AG08395 (cell line): ENCODE measurements around the gene RER1.
A peak's percentile ranks its signal among the peaks of the same experiment; 100 is the strongest.

Source experiments
- DNase-seq: peaks from one replicate; pipeline ENCODE4 v3.0.0; 2012; ENCODE audit warnings: mixed read lengths, low spot score

The RER1 gene

DNA sequence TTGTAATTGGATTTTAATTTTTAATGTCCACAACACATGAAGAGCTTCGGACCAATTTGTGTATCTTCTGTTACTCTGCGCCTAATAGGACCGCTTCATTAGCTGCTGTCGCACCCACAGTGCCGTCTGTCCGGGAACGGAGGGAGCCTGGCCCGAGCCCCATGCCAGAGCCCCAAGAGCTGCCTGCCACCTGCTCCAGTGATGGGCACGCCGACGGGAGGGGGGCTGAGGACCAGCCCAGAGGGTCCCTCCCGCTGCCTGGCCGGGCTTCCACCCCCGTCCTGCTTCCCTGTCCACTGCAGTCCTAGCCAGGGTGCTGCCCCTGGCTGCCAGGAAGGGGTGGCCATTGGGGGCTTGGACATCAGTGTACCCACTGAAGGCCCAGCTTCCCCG, 54.2 kb downstream of the RER1 start:
- DNase-seq: no peak

GRCh38 chr1:2446394-2446793, 54.8 kb downstream of the RER1 start:
- no peak for DNase-seq

DNA sequence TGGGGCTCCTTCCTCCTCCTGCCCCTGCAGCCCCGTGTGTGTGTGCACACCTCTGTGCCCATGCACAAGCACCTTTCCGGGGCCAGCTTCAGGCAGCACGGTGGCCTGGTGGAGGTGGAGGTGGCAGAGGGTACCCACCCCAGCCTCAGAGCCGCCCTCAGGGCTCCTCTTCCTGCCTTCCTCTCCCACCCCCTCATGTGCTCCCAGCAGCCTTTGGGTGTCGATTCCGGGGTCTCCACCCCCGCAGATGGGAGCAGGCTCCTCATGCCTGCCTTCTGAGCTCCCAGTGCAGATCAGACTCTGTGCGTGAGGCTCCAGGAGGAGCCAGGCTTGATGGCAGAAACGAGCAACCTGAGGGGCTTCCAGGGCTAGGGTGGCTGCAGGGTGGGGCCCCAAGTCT, 55.2 kb downstream of the RER1 start:
- DNase-seq: no peak

GRCh38 chr1:2447276-2448097, 55.8 kb downstream of the RER1 start:
- DNase-seq: no peak

GRCh38 chr1:2448098-2448445, 56.4 kb downstream of the RER1 start:
- DNase-seq: no peak

GRCh38 chr1:2449636-2450454, 58.2 kb downstream of the RER1 start:
- DNase-seq: no peak

GRCh38 chr1:2451741-2452140, 60.1 kb downstream of the RER1 start:
- peak; percentile 92 for DNase-seq

GRCh38 chr1:2452201-2452931, 60.7 kb downstream of the RER1 start:
- no peak for DNase-seq

DNA sequence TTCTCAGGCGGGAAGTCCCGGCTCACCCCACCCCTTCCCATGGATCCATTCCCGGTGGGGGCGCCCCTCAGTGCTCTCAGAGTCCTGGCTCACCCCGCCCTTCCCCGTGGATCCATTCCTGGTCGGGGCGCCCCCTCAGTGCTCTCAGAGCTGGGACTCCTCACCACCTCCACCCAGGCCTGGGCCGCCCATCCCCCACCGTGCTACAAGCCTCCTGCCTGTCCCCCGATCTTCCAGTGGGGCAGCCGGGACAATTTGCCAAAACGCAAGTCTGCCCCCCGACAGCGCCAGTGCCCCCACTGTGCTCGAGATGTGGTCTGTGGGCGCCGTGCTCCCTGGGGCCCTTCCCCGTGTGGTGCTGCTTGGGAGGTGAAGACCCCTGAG, 61.3 kb downstream of the RER1 start:
- no peak for DNase-seq

DNA sequence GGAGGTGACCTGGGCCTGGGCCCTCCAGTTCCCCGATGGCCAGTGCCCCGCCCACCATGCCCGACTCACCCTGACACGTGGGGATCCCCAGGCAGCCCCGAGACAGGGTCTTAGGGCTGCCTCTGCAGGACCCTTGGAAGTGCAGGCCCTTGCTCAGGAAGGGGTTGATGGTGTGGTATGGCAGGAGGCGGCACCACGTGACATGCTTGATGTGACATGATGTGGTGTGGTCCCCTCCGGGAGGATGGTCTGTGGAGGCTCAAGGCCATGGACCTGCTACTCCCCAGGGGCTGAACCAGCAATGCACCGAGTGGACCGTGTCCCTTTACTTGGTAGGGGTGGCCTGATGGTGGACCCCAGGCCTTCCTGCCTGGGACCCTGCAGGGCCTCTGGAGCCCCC, 62.6 kb downstream of the RER1 start:
- no peak for DNase-seq
